Measurements from ENCODE around the gene LRMDA.

LRMDA gene

GRCh38 chr10:75514830-75515229, 83.4 kb downstream of the LRMDA start:
- TF ChIP-seq EP300 (IDR thresholded peaks at IDR 0.05; ENCODE audit: borderline replicate concordance) (no peak), TAF1 (IDR thresholded peaks at IDR 0.05; ENCODE audit: low read depth) (no peak)

- TF ChIP-seq EP300 (IDR thresholded peaks at IDR 0.05; ENCODE audit: borderline replicate concordance), result no peak
- no peak for TF ChIP-seq REST (IDR thresholded peaks at IDR 0.05; ENCODE audit: low read depth)
- no peak for TF ChIP-seq TAF1 (IDR thresholded peaks at IDR 0.05; ENCODE audit: low read depth)
- TF ChIP-seq NFIC (IDR thresholded peaks at IDR 0.05), result no peak
- TF ChIP-seq USF1 (IDR thresholded peaks at IDR 0.05), result no peak
Observed at GRCh38 chr10:75525067-75525466, 93.6 kb downstream of the LRMDA start.

GRCh38 chr10:75525646-75526045, 94.2 kb downstream of the LRMDA start:
- TF ChIP-seq CEBPB (IDR thresholded peaks at IDR 0.05) (no peak), EP300 (IDR thresholded peaks at IDR 0.05; ENCODE audit: borderline replicate concordance) (no peak), REST (IDR thresholded peaks at IDR 0.05; ENCODE audit: low read depth) (no peak), EGR1 (IDR thresholded peaks at IDR 0.05) (no peak), FOXM1 (IDR thresholded peaks at IDR 0.05; ENCODE audit: borderline replicate concordance, low read depth) (no peak), TEAD4 (IDR thresholded peaks at IDR 0.05) (no peak), ZBTB7A (IDR thresholded peaks at IDR 0.05; ENCODE audit: low read depth) (no peak), TAF1 (IDR thresholded peaks at IDR 0.05; ENCODE audit: low read depth) (no peak)

- TF ChIP-seq CEBPB (IDR thresholded peaks at IDR 0.05) (no peak), TCF12 (IDR thresholded peaks at IDR 0.05; ENCODE audit: low read depth) (no peak), YY1 (IDR thresholded peaks at IDR 0.05; ENCODE audit: low read depth) (no peak), FOXM1 (IDR thresholded peaks at IDR 0.05; ENCODE audit: borderline replicate concordance, low read depth) (no peak), CREB1 (IDR thresholded peaks at IDR 0.05; ENCODE audit: low read depth) (no peak), RAD21 (IDR thresholded peaks at IDR 0.05; ENCODE audit: low read depth) (no peak), EGR1 (IDR thresholded peaks at IDR 0.05) (no peak), ZBTB7A (IDR thresholded peaks at IDR 0.05; ENCODE audit: low read depth) (no peak)
Observed at GRCh38 chr10:75527542-75527941, 96.1 kb downstream of the LRMDA start.

GRCh38 chr10:75528392-75528791, 97.0 kb downstream of the LRMDA start:
- no peak for TF ChIP-seq TAF1 (IDR thresholded peaks at IDR 0.05; ENCODE audit: low read depth)
- TF ChIP-seq CREB1 (IDR thresholded peaks at IDR 0.05; ENCODE audit: low read depth), result no peak
- TF ChIP-seq RAD21 (IDR thresholded peaks at IDR 0.05; ENCODE audit: low read depth), result no peak
- no peak for TF ChIP-seq REST (IDR thresholded peaks at IDR 0.05; ENCODE audit: low read depth)
- TF ChIP-seq ZBTB7A (IDR thresholded peaks at IDR 0.05; ENCODE audit: low read depth), result no peak
- no peak for TF ChIP-seq CEBPB (IDR thresholded peaks at IDR 0.05)
- no peak for TF ChIP-seq USF1 (IDR thresholded peaks at IDR 0.05)
- TF ChIP-seq MAX (IDR thresholded peaks at IDR 0.05), result no peak
- no peak for TF ChIP-seq TEAD4 (IDR thresholded peaks at IDR 0.05)
- TF ChIP-seq FOXM1 (IDR thresholded peaks at IDR 0.05; ENCODE audit: borderline replicate concordance, low read depth), result no peak

- no peak for TF ChIP-seq TAF1 (IDR thresholded peaks at IDR 0.05; ENCODE audit: low read depth)
- TF ChIP-seq TCF12 (IDR thresholded peaks at IDR 0.05; ENCODE audit: low read depth), result 0 out of 2 replicates have a peak, but pooled peaks have one; percentile 26
- TF ChIP-seq CREB1 (IDR thresholded peaks at IDR 0.05; ENCODE audit: low read depth), result no peak
- TF ChIP-seq TEAD4 (IDR thresholded peaks at IDR 0.05), result peak; percentile 38
- no peak for TF ChIP-seq YY1 (IDR thresholded peaks at IDR 0.05; ENCODE audit: low read depth)
- TF ChIP-seq REST (IDR thresholded peaks at IDR 0.05; ENCODE audit: low read depth), result no peak
- peak; percentile 35; the same call in 1 of the 2 replicates for TF ChIP-seq NFIC (IDR thresholded peaks at IDR 0.05)
- no peak for TF ChIP-seq USF1 (IDR thresholded peaks at IDR 0.05)
- no peak for TF ChIP-seq FOXM1 (IDR thresholded peaks at IDR 0.05; ENCODE audit: borderline replicate concordance, low read depth)
- no peak for TF ChIP-seq EP300 (IDR thresholded peaks at IDR 0.05; ENCODE audit: borderline replicate concordance)
Observed at GRCh38 chr10:75530299-75530698, 98.9 kb downstream of the LRMDA start.

Data from Ishikawa (cell line).